Femur (tissue), 1 donor: ENCODE measurements around the gene BPTF.
"Not testable (repeated sequence)": the region's sequence is repeated elsewhere in the genome, so short reads cannot be mapped to it uniquely, and the experiment has no call there.

Experiments
- DNase-seq: peaks from one replicate; pipeline ENCODE4 v3.0.0-alpha.2; 2017

BPTF gene

GRCh38 chr17:68019336-68019674, 194.0 kb downstream of the BPTF start:
- DNase-seq: no peak

DNA sequence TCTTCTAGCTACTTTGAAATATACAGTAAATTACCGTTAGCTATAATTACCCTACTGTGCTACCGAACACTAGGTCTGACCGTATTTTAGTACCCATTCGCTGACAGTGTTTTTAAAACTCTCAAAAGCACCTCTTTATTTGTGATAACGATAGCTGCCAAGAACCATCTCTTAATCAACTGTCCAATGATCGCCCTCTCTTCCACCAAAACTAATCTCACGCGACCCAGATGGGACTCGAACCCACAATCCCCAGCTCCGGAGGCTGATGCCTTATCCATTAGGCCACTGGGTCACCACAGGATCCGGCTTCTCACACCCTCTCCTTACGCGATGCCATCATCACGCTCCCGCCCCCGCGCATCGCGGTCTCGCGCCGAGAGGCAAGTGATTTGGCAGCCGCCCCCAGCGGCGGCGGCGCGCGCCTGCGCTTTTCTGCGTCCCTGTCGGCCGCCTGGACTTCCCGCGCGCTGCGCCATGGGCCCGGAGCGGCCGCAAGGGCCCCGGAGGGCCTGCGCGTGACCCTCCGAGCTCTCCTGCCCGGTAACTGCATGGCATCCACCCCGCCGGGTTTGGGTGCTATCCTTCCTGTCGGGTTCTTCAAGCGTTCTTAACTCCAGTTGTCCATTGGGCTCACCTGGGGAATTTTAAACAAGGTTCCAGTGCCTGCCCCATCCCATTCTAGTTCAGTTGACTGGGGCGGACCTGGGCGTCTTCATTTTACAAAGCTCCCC, 194.5 kb downstream of the BPTF start:
- peak; percentile 98 for DNase-seq

DNA sequence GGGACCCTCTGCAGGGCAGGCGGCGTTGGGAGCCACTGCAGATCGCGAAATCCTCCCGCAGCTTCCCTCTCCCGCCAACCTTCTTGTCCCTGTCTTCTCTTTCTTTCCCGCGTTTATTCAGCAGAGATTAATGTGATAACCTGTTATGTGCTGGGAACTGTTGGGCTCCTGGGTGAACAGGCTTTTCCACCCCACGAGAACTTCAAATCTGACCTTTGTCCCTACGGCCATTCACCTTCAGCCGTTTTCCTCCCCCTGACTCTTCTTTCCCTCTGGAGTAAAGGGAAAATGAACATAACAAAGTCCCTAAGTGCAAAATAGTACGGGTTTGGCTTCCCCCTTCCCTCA, 195.1 kb downstream of the BPTF start:
- no peak for DNase-seq

DNA sequence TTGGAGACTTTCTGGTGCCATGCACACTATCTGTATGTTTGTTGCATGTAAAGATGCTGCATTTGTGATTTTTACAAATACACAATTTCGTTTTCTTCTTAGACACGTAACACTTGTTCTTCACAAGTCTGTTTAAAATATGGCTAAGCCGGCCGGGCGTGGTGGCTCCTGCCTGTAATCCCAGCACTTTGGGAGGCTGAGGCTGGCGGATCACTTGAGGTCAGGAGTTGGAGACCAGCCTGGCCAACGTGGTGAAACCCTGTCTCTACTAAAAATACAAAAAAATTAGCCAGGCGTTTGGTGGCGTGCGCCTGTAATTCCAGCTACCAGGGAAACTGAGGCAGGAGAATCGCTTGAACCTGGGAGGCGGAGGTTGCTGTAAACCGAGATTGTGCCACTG, 195.5 kb downstream of the BPTF start:
- not testable (repeated sequence) for DNase-seq

GRCh38 chr17:68021963-68022362, 196.7 kb downstream of the BPTF start:
- no peak for DNase-seq

- DNase-seq: not testable (repeated sequence)
Measured at GRCh38 chr17:68022547-68022946, 197.2 kb downstream of the BPTF start.

- DNase-seq: no peak
Measured at GRCh38 chr17:68029512-68030215, 204.4 kb downstream of the BPTF start.
